Activated CD8-positive, alpha-beta T cell treated with anti-CD3 and anti-CD28 coated beads for 36 hours (primary cell): Measurements from ENCODE around the gene RYR2. TPM values are rescaled to one million over a fixed set of nuclear protein-coding genes. Genes with fewer than 3 reads are reported as not detected.

Experiments used
- ATAC-seq: fragments of 200-7000 bp; cut with Tn5 transposase; one replicate; pipeline ENCODE4 v1.10.0; 2021; ENCODE audit warnings: mild to moderate bottlenecking, moderate library complexity
- CTCF ChIA-PET: fragments of 350-600 bp; sonication (Branson Sonifier 250); formaldehyde crosslinking; loops from one replicate; lab custom pipeline; 2021; ENCODE audit warnings: antibody characterized with exemption; lab: Charles Lee
- POLR2A ChIA-PET: fragments of 350-600 bp; sonication (Branson Sonifier 250); formaldehyde crosslinking; loops from one replicate; lab custom pipeline; 2021; ENCODE audit warnings: antibody characterized with exemption; lab: Charles Lee
- DNase-seq: peaks from one replicate; pipeline ENCODE4 v3.0.0-alpha.2; 2020
- H3K27ac Mint-ChIP-seq: one replicate; pipeline ENCODE4 v1.8.0; 2021; ENCODE audit warnings: mild to moderate bottlenecking, mixed read lengths
- H3K27me3 Mint-ChIP-seq: one replicate; pipeline ENCODE4 v1.8.0; 2021; ENCODE audit warnings: mixed read lengths
- H3K36me3 Mint-ChIP-seq: one replicate; pipeline ENCODE4 v1.8.0; 2021; ENCODE audit warnings: low read depth, mixed read lengths
- H3K4me1 Mint-ChIP-seq: one replicate; pipeline ENCODE4 v1.8.0; 2021; ENCODE audit warnings: low read depth, mixed read lengths
- H3K4me3 Mint-ChIP-seq: one replicate; pipeline ENCODE4 v1.8.0; 2021; ENCODE audit warnings: mild to moderate bottlenecking, moderate library complexity, mixed read lengths
- H3K9me3 Mint-ChIP-seq: one replicate; pipeline ENCODE4 v1.8.0; 2021; ENCODE audit warnings: mixed read lengths
- intact Hi-C: fragments of 100-400 bp; cut with micrococcal nuclease; formaldehyde crosslinking; loops from one replicate; pipeline ENCODE4 v1.10.0; 2022
- total RNA-seq, 2 experiments: library from RNA; stranded (reverse); gene quantifications; one replicate each; pipeline ENCODE4 v1.2.3, GENCODE V29; 2021
- TF ChIP-seq, protein P1 (sequence below): fragments of 200-600 bp; IDR thresholded peaks from one replicate; pipeline ENCODE4 v1.8.0; 2022; ENCODE audit warnings: antibody characterized with exemption, mild to moderate bottlenecking

Gene RYR2
- total RNA-seq, 2 experiments from 2014 or later = 0.02 TPM

DNA sequence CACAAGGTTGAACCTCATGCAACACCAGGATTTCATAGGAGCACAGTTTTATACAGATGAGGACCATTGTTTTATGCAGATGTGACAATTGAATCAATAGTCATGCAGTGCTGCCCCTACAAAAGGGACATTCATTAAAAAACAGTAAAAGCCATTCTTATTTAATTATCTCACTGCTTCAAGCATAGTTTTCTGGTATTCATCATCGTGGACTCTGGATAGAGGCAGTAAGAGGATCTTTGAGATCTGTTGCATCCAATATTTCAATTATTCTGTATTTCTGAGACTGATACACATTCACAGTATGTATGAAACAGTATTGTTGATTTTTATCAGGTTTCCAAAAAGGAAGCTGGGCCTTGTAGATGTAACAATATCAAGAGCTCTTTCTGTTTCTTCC, 237.6 kb downstream of the RYR2 start:
- no peak for ATAC-seq
- Mint-ChIP-seq H3K27ac (no peak overlapping the region), H3K27me3 (no peaks in the 10 kb centered on the region), H3K36me3 (no peaks in the 10 kb centered on the region), H3K4me1 (no peaks in the 10 kb centered on the region), H3K9me3 (no peaks in the 10 kb centered on the region), H3K4me3 (no peak overlapping the region)
- ChIA-PET CTCF (no interaction called here), POLR2A (no interaction called here)
- intact Hi-C loops = no loop called here
- no peak for DNase-seq
- TF ChIP-seq, protein P1, sequence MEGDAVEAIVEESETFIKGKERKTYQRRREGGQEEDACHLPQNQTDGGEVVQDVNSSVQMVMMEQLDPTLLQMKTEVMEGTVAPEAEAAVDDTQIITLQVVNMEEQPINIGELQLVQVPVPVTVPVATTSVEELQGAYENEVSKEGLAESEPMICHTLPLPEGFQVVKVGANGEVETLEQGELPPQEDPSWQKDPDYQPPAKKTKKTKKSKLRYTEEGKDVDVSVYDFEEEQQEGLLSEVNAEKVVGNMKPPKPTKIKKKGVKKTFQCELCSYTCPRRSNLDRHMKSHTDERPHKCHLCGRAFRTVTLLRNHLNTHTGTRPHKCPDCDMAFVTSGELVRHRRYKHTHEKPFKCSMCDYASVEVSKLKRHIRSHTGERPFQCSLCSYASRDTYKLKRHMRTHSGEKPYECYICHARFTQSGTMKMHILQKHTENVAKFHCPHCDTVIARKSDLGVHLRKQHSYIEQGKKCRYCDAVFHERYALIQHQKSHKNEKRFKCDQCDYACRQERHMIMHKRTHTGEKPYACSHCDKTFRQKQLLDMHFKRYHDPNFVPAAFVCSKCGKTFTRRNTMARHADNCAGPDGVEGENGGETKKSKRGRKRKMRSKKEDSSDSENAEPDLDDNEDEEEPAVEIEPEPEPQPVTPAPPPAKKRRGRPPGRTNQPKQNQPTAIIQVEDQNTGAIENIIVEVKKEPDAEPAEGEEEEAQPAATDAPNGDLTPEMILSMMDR = no peak

DNA sequence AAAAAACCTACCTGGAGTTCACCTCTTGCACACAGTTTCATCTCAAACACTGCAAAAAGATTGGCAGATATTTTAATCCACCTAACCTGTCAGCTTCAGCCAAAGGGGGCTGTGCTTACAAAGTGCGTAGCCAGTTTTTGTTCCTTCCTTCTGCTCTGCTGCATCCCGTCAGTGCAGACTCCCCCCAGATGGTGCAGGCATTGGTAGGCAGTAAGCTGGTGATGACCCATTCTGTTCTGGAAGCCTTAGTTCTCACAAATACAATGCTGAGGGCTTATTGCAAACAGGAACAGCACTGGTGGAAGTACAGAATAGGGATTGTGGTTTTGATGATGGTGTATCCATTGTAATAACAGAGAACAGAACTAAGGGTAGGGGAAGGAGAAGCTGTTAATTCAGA, 239.5 kb downstream of the RYR2 start:
- Mint-ChIP-seq H3K4me1 (no peaks in the 10 kb centered on the region), H3K4me3 (no peak overlapping the region), H3K27me3 (no peaks in the 10 kb centered on the region), H3K9me3 (no peaks in the 10 kb centered on the region), H3K27ac (no peak overlapping the region), H3K36me3 (no peaks in the 10 kb centered on the region)
- DNase-seq = no peak
- TF ChIP-seq, protein P1 = no peak
- intact Hi-C loops = no loop called here
- no peak for ATAC-seq
- CTCF ChIA-PET = no interaction called here
- POLR2A ChIA-PET = no interaction called here

DNA sequence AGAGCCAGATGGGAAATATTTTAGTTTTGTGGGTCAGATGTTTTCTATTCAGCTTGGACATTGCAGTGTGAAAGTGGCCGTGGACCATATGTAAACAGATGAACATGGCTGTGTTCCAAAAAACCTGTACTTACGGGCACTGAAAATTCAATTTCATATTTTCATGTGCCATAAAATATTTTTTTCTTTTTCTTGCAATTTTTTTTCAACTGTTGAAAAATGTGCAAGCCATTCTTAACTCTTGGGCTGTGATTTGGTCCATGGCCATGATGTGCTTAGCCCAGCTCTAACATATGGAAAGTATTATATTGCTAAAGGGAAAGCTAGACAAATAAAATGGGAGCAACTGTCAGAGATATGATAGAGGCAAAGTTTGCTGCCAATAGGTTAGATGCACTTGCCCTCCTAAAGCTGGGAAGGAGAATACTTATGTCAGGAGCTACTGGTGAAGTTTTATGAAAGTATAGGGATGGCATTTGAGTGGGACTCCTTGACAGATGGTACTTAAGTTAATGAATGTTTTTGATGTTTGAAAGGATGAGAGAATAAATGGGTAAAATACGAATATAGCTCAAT, 240.3 kb downstream of the RYR2 start:
- Mint-ChIP-seq H3K27me3 (no peaks in the 10 kb centered on the region), H3K4me1 (no peaks in the 10 kb centered on the region), H3K4me3 (no peak overlapping the region), H3K27ac (no peak overlapping the region), H3K36me3 (no peaks in the 10 kb centered on the region), H3K9me3 (no peaks in the 10 kb centered on the region)
- DNase-seq (no peak), ATAC-seq (no peak)
- intact Hi-C loops = no loop called here
- ChIA-PET POLR2A (no interaction called here), CTCF (no interaction called here)
- TF ChIP-seq, protein P1 = no peak

DNA sequence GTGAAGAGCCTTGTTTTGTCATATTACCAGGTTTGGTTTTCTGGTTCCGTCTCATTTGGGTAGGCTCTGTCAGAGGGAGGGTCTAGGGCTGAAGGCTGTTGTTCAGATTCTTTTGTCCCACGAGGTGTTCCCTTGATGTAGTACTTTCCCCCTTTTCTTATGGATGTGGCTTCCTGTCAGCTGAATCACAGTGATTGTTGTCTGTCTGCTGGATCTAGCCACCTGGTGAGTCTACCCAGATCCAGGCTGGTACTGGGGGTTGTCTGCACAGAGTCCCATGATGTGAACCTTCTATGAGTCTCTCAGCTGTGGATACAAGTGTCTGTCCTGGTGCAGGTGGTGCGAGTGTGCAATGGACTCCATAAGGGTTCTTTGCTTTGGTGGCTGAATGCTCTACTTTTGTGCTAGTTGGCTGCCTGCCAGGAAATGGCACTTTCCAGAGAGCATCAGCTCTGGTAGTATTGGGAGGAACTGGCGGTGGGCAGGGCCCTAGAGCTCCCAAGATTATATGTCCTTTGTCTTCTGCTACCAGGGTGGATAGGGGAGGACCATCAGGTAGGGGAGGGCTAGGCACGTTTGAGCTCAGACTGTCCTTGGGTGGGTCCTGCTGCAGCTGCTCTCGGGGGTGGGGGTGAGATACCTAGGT, 246.0 kb downstream of the RYR2 start:
- intact Hi-C loops = no loop called here
- no peak for ATAC-seq
- Mint-ChIP-seq H3K27me3 (peaks cover 3% of the 10 kb centered on the region), H3K9me3 (no peaks in the 10 kb centered on the region), H3K4me3 (no peak overlapping the region), H3K27ac (no peak overlapping the region), H3K4me1 (no peaks in the 10 kb centered on the region), H3K36me3 (no peaks in the 10 kb centered on the region)
- DNase-seq = no peak
- POLR2A ChIA-PET = no interaction called here
- CTCF ChIA-PET = interaction anchor here (1.2 kb wide), 1 partner anchor 9 kb away, joined by 3 read pairs; no protein-coding TSS in a partner anchor
- TF ChIP-seq, protein P1 = no peak

DNA sequence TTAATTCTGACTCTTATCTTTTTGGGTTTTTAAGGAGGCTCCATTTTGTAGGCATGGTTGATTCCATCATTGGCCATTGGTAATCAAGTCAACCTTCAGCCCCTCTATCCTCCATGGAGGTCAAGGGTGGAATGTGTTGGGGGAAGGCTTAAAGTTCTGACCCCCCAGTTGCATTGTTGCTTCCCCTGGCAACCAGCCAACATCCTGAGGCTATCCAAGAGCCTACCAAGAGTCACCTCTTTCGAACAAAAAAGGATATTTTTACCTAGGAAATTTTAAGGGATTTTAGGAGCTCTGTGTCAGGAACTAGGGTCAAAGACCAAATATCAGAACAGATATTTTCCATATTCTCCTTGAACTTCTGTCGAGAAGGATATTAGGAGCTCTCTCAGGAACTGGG, 251.8 kb downstream of the RYR2 start:
- peaks cover 5% of the 10 kb centered on the region for H3K27me3 Mint-ChIP-seq
- POLR2A ChIA-PET = interaction anchor here (0.9 kb wide), 1 partner anchor 65 kb away, joined by 3 read pairs; no protein-coding TSS in a partner anchor
- CTCF ChIA-PET = no interaction called here

More for the DNA sequence above, 251.8 kb downstream of the RYR2 start:
- no peak for ATAC-seq
- Mint-ChIP-seq H3K4me1 (no peaks in the 10 kb centered on the region), H3K9me3 (no peaks in the 10 kb centered on the region), H3K36me3 (no peaks in the 10 kb centered on the region), H3K27ac (no peak overlapping the region), H3K4me3 (no peak overlapping the region)
- intact Hi-C loops = no loop called here
- DNase-seq = no peak
- TF ChIP-seq, protein P1 = no peak
